ENCODE data around the gene SIN3A. TPM values are rescaled to one million over a fixed set of nuclear protein-coding genes. Genes with fewer than 3 reads are reported as not detected.
"Not testable (repeated sequence)": the region's sequence is repeated elsewhere in the genome, so short reads cannot be mapped to it uniquely, and the experiment has no call there.

The SIN3A gene
- total RNA-seq, 1 experiment from 2014 or later, result 74.7 TPM

DNA sequence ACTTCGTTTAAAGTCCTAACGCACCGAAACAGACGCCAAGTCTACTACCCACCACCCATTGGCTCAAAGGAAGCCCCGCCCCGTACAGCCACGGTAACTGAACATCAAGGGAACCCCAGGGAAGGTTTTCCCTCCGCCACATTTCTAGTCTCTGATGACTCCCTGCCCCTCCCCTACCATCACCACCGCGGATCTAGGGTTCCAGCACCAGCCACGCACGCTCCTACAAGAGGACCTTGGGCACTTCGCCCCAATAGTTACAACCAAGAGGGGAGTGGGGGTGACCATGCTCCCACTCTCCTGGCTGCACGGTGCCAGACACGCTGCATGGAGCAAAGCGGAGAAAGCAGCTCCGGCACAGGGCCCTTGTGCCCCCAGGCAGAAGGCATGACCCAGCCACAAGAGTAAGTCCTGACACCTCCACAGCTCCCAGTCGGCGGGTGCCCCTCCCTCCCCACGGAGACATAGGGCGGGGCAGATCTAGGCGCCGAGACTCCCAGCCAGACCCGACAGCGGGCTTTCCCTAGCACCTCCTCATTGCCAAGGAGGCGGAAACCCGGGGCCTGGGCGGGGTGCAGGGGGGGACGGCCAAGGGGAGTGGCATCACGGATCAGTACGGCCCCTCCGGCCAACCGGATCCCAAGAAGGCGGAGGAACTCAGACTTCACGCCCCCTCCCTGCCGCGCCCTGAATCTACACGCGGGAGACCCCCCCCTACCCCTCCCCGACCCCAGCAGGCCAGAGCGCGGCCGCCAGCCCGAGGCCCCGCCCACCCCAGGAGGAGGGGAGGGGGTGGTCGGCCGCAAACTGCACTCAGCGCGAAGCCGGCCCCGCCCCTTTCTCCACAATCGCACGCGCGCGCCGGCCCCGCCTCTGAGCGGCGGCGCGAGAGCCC lies 936 bp downstream of the SIN3A start:
- TF ChIP-seq, protein P1, sequence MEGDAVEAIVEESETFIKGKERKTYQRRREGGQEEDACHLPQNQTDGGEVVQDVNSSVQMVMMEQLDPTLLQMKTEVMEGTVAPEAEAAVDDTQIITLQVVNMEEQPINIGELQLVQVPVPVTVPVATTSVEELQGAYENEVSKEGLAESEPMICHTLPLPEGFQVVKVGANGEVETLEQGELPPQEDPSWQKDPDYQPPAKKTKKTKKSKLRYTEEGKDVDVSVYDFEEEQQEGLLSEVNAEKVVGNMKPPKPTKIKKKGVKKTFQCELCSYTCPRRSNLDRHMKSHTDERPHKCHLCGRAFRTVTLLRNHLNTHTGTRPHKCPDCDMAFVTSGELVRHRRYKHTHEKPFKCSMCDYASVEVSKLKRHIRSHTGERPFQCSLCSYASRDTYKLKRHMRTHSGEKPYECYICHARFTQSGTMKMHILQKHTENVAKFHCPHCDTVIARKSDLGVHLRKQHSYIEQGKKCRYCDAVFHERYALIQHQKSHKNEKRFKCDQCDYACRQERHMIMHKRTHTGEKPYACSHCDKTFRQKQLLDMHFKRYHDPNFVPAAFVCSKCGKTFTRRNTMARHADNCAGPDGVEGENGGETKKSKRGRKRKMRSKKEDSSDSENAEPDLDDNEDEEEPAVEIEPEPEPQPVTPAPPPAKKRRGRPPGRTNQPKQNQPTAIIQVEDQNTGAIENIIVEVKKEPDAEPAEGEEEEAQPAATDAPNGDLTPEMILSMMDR (conservative IDR thresholded peaks at IDR 0.05; ENCODE audit: low read depth, low read length), result no peak
- TF ChIP-seq EZH2 (IDR thresholded peaks at IDR 0.05; ENCODE audit: borderline replicate concordance, low read depth, low read length, poor library complexity, severe bottlenecking), result no peak
- Histone ChIP-seq H3K4me1 (ENCODE audit: insufficient read depth, low read length, poor library complexity, severe bottlenecking) (peaks cover 9% of the 10 kb centered on the region), H3K9me3 (ENCODE audit: low read depth, low read length, poor library complexity, severe bottlenecking) (no peaks in the 10 kb centered on the region), H3K36me3 (ENCODE audit: insufficient read depth, low read length, poor library complexity, severe bottlenecking) (peaks cover 7% of the 10 kb centered on the region), H3K27me3 (replicated peaks; ENCODE audit: insufficient read depth, low read depth, low read length, poor library complexity) (no peaks in the 10 kb centered on the region), H3K4me3 (ENCODE audit: low read depth, low read length, poor library complexity, severe bottlenecking) (peak overlapping the region; percentile 78), H3K27ac (ENCODE audit: low read depth, low read length, poor library complexity, severe bottlenecking) (peak overlapping the region; percentile 93)
- CTCF ChIA-PET, result interaction anchor here (0.7 to 4.4 kb wide), 3 partner anchors 83 to 1580 kb away, joined by 5 to 21 read pairs (median 6); partner anchors contain the start of gene MAN2C1
- intact Hi-C loops (cut with micrococcal nuclease; ENCODE audit: unreplicated experiment), result loop anchor here (5.0 kb wide), 3 partner anchors 147 to 192 kb away; partner anchors contain the start of genes IMP3 and SNUPN
- DNase-seq (ENCODE audit: low spot score), result peak; percentile 99
- BruUV-seq (replicated peaks), result no TSS peak
- POLR2A ChIA-PET (ENCODE audit: low non-redundant PET), result interaction anchor here (0.6 to 0.7 kb wide), 2 partner anchors 83 to 144 kb away, joined by 3 to 7 read pairs; no protein-coding TSS in a partner anchor

DNA sequence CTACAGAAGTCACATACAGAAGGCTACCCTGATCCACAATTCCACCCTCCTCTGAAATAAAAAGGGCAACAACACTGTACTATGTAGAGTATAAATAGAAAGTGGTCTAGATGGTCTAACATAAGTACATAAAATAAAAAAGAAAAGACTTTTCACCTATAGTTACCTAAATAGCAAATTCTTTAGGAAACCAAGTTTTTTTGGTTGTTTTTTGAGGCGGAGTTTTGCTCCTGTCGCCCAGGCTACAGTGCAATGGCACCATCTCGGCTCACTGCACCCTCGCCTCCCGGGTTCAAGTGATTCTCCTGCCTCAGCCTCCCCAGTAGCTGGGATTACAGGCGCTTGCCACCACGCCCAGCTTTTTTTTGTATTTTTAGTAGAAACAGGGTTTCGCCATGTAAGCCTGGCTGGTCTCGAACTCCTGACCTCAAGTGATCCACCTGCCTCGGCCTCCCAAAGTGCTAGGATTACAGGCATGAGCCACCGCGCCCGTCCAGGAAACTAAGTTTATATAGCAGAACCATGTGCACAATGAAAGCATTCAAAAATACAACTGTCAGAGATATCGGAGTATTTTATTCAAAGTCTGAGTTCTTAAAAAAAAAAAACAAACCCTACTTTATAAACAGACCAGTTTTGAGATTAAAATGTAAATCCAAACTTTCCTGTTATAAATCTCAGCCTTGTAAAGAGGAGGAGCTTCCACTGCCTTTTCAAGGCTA lies 1.7 kb downstream of the SIN3A start:
- TF ChIP-seq EZH2 (IDR thresholded peaks at IDR 0.05; ENCODE audit: borderline replicate concordance, low read depth, low read length, poor library complexity, severe bottlenecking), result no peak
- TF ChIP-seq, protein P1 (conservative IDR thresholded peaks at IDR 0.05; ENCODE audit: low read depth, low read length), result no peak
- H3K36me3 ChIP-seq (ENCODE audit: insufficient read depth, low read length, poor library complexity, severe bottlenecking), result peaks cover 7% of the 10 kb centered on the region
- CTCF ChIA-PET, result interaction anchor here (4.4 kb wide), 1 partner anchor 82 kb away, joined by 21 read pairs; the partner anchor contains the start of gene MAN2C1
- POLR2A ChIA-PET (ENCODE audit: low non-redundant PET), result interaction anchor here (0.7 kb wide), 1 partner anchor 82 kb away, joined by 7 read pairs; no protein-coding TSS in a partner anchor
- H3K27ac ChIP-seq (ENCODE audit: low read depth, low read length, poor library complexity, severe bottlenecking), result peak overlapping the region; percentile 68
- intact Hi-C loops (cut with micrococcal nuclease; ENCODE audit: unreplicated experiment), result loop anchor here (5.0 kb wide), 3 partner anchors 148 to 193 kb away; partner anchors contain the start of genes IMP3 and SNUPN
- H3K4me3 ChIP-seq (ENCODE audit: low read depth, low read length, poor library complexity, severe bottlenecking), result peak overlapping the region; percentile 78
- H3K27me3 ChIP-seq (replicated peaks; ENCODE audit: insufficient read depth, low read depth, low read length, poor library complexity), result no peaks in the 10 kb centered on the region
- DNase-seq (ENCODE audit: low spot score), result no peak
- no TSS peak for BruUV-seq (replicated peaks)
- peaks cover 9% of the 10 kb centered on the region for H3K4me1 ChIP-seq (ENCODE audit: insufficient read depth, low read length, poor library complexity, severe bottlenecking)
- no peaks in the 10 kb centered on the region for H3K9me3 ChIP-seq (ENCODE audit: low read depth, low read length, poor library complexity, severe bottlenecking)

GRCh38 chr15:75448171-75448570 lies 3.3 kb downstream of the SIN3A start:
- H3K27ac ChIP-seq (ENCODE audit: low read depth, low read length, poor library complexity, severe bottlenecking); POLR2A ChIA-PET (ENCODE audit: low non-redundant PET); H3K36me3 ChIP-seq (ENCODE audit: insufficient read depth, low read length, poor library complexity, severe bottlenecking); H3K4me3 ChIP-seq (ENCODE audit: low read depth, low read length, poor library complexity, severe bottlenecking); DNase-seq (ENCODE audit: low spot score); H3K27me3 ChIP-seq (replicated peaks; ENCODE audit: insufficient read depth, low read depth, low read length, poor library complexity); H3K9me3 ChIP-seq (ENCODE audit: low read depth, low read length, poor library complexity, severe bottlenecking); CTCF ChIA-PET; intact Hi-C loops (cut with micrococcal nuclease; ENCODE audit: unreplicated experiment); BruUV-seq (replicated peaks): not testable (repeated sequence)
- peaks cover 16% of the 10 kb centered on the region for H3K4me1 ChIP-seq (ENCODE audit: insufficient read depth, low read length, poor library complexity, severe bottlenecking)
